H1 (cell line): Measurements from ENCODE around the gene DOCK1. TPM values are rescaled to one million over a fixed set of nuclear protein-coding genes. Genes with fewer than 3 reads are reported as not detected.

ENCODE experiments used
- CTCF ChIA-PET: fragments of 300-600 bp; sonication (Branson Sonifier 250); formaldehyde crosslinking; loops from one replicate; lab custom pipeline; 2021; ENCODE audit not compliant: partially characterized antibody; lab: Charles Lee
- POLR2A ChIA-PET: fragments of 300-600 bp; sonication (Branson Sonifier 250); formaldehyde crosslinking; loops from one replicate; lab custom pipeline; 2021; ENCODE audit warnings: inconsistent platforms; ENCODE audit not compliant: partially characterized antibody; lab: Charles Lee
- DNase-seq, 2 experiments: peaks; one replicate each; pipeline versions ENCODE4 v3.0.0 to v3.0.0-alpha.2; 2010 to 2022; ENCODE audit warnings: low spot score in 2 of 2, low read depth in 1 of 2, mixed read lengths in 1 of 2
- FAIRE-seq: peaks from 2 replicates; lab custom pipeline; 2011; peaks lifted over from hg19 to GRCh38; lab: Jason Lieb, UNC
- H2AFZ ChIP-seq: 2 replicates; pipeline ENCODE4 v1.8.1; 2012; ENCODE audit warnings: low read length, inconsistent platforms
- H2AK5ac ChIP-seq: 2 replicates; pipeline ENCODE4 v1.6.1; 2013; ENCODE audit warnings: low read depth, low read length
- H2BK120ac ChIP-seq: replicated peaks from 2 replicates; pipeline ENCODE3; 2013; ENCODE audit warnings: low read depth, low read length, inconsistent platforms
- H2BK12ac ChIP-seq: 2 replicates; pipeline ENCODE4 v1.6.1; 2013; ENCODE audit warnings: low read depth, low read length
- H2BK15ac ChIP-seq: 2 replicates; pipeline ENCODE4 v1.6.1; 2013; ENCODE audit warnings: low read length
- H2BK20ac ChIP-seq: 2 replicates; pipeline ENCODE4 v1.6.1; 2013; ENCODE audit warnings: low read length
- H2BK5ac ChIP-seq: 2 replicates; pipeline ENCODE4 v1.6.1; 2013; ENCODE audit warnings: low read depth, low read length
- H3K14ac ChIP-seq: 2 replicates; pipeline ENCODE4 v1.6.1; 2013; ENCODE audit warnings: inconsistent platforms; ENCODE audit not compliant: insufficient read length
- H3K18ac ChIP-seq: 2 replicates; pipeline ENCODE4 v1.6.1; 2013; ENCODE audit warnings: low read length; ENCODE audit errors: extremely low read depth
- H3K23ac ChIP-seq: 2 replicates; pipeline ENCODE4 v1.6.1; 2013; ENCODE audit warnings: inconsistent platforms; ENCODE audit not compliant: insufficient read length
- H3K23me2 ChIP-seq: 2 replicates; pipeline ENCODE4 v1.6.1; 2013; ENCODE audit warnings: low read depth, low read length
- H3K27ac ChIP-seq: 2 replicates; pipeline ENCODE4 v1.6.1; 2011; ENCODE audit warnings: low read depth, low read length, inconsistent platforms
- H3K27me3 ChIP-seq, 4 experiments: replicated peaks in 1 of 4; 1 replicate in 1 of 4; 2 replicates in 3 of 4; pipeline versions ENCODE4 v1.6.1 to v1.8.1; 2011 to 2013; ENCODE audit warnings: low read length in 3 of 4, mild to moderate bottlenecking in 3 of 4, inconsistent platforms in 2 of 4, mixed read lengths in 2 of 4, moderate library complexity in 1 of 4; ENCODE audit not compliant: control insufficient read depth in 3 of 4, insufficient read depth in 3 of 4; ENCODE audit errors: extremely low read depth in 1 of 4
- H3K36me3 ChIP-seq, 4 experiments: 2 replicates each; pipeline versions ENCODE4 v1.6.1 to v1.8.1; 2011 to 2013; ENCODE audit warnings: mild to moderate bottlenecking in 4 of 4, low read length in 3 of 4, moderate library complexity in 2 of 4, control low read depth in 1 of 4, inconsistent platforms in 1 of 4; ENCODE audit not compliant: insufficient read depth in 4 of 4, control insufficient read depth in 2 of 4
- H3K4ac ChIP-seq: replicated peaks from 2 replicates; pipeline ENCODE3; 2013; ENCODE audit warnings: low read length, low read depth, mixed read lengths, inconsistent platforms; ENCODE audit not compliant: insufficient read length
- H3K4me1 ChIP-seq, 4 experiments: replicated peaks in 1 of 4; 1 replicate in 1 of 4; 2 replicates in 3 of 4; pipeline versions ENCODE4 v1.6.1 to v1.8.1; 2011 to 2013; ENCODE audit warnings: low read length in 3 of 4, inconsistent platforms in 2 of 4, mixed read lengths in 1 of 4; ENCODE audit not compliant: insufficient read depth in 4 of 4, control insufficient read depth in 3 of 4
- H3K4me2 ChIP-seq, 2 experiments: 2 replicates each; pipeline versions ENCODE4 v1.6.1 to v1.8.1; 2011 to 2013; ENCODE audit warnings: low read depth in 2 of 2, low read length in 2 of 2, control low read depth in 1 of 2, inconsistent platforms in 1 of 2, mild to moderate bottlenecking in 1 of 2; ENCODE audit not compliant: insufficient read depth in 1 of 2
- H3K4me3 ChIP-seq, 4 experiments: fragments of 200-600, 300-600 bp in 1 of 4; sonication (generic), shearing (Covaris generic), sonication (Bioruptor Twin) in 1 of 4; 2 replicates each; pipeline versions ENCODE4 v1.5.1 to v1.8.1; 2011 to 2016; ENCODE audit warnings: low read length in 4 of 4, low read depth in 3 of 4, control low read depth in 2 of 4, inconsistent platforms in 2 of 4, mild to moderate bottlenecking in 2 of 4, mixed read lengths in 1 of 4, moderate library complexity in 1 of 4; ENCODE audit not compliant: insufficient read depth in 2 of 4; ENCODE audit errors: extremely low read depth in 1 of 4
- H3K56ac ChIP-seq: replicated peaks from 2 replicates; pipeline ENCODE3; 2013; ENCODE audit warnings: low read depth, mild to moderate bottlenecking, mixed read lengths, low read length, inconsistent platforms; ENCODE audit not compliant: insufficient read length
- H3K79me1 ChIP-seq: 2 replicates; pipeline ENCODE4 v1.6.1; 2013; ENCODE audit warnings: low read depth, low read length, control low read depth
- H3K79me2 ChIP-seq, 2 experiments: 2 replicates each; pipeline versions ENCODE4 v1.6.1 to v1.8.1; 2012 to 2013; ENCODE audit warnings: low read length in 2 of 2, mild to moderate bottlenecking in 2 of 2, inconsistent platforms in 1 of 2; ENCODE audit not compliant: insufficient read depth in 2 of 2, control insufficient read depth in 1 of 2
- H3K9ac ChIP-seq, 4 experiments: replicated peaks in 1 of 4; 1 replicate in 1 of 4; 2 replicates in 3 of 4; pipeline versions ENCODE4 v1.6.1 to v1.8.1; 2011 to 2013; ENCODE audit warnings: low read depth in 3 of 4, low read length in 3 of 4, control low read depth in 2 of 4, mild to moderate bottlenecking in 2 of 4, moderate library complexity in 2 of 4, inconsistent platforms in 1 of 4; ENCODE audit errors: extremely low read depth in 1 of 4
- H3K9me3 ChIP-seq, 2 experiments: 2 replicates each; pipeline versions ENCODE4 v1.6.1 to v1.8.1; 2012 to 2013; ENCODE audit warnings: mild to moderate bottlenecking in 2 of 2, moderate library complexity in 2 of 2, control low read depth in 1 of 2, inconsistent platforms in 1 of 2, low read depth in 1 of 2, low read length in 1 of 2, mixed read lengths in 1 of 2; ENCODE audit not compliant: insufficient read depth in 2 of 2
- H4K20me1 ChIP-seq, 2 experiments: replicated peaks in 1 of 2; 2 replicates each; pipeline versions ENCODE3 to v1.8.1; 2011 to 2013; ENCODE audit warnings: inconsistent platforms in 2 of 2, low read length in 2 of 2, mild to moderate bottlenecking in 1 of 2; ENCODE audit not compliant: insufficient read depth in 2 of 2, control insufficient read depth in 1 of 2
- H4K5ac ChIP-seq: 2 replicates; pipeline ENCODE4 v1.6.1; 2013; ENCODE audit warnings: low read length, low read depth, mixed read lengths, inconsistent platforms; ENCODE audit not compliant: insufficient read length
- H4K8ac ChIP-seq: 2 replicates; pipeline ENCODE4 v1.8.0; 2013; ENCODE audit warnings: mild to moderate bottlenecking, moderate library complexity, low read length, inconsistent platforms; ENCODE audit not compliant: insufficient read depth; ENCODE audit errors: extremely low read depth
- H4K91ac ChIP-seq: replicated peaks from 2 replicates; pipeline ENCODE3; 2013; ENCODE audit warnings: low read length, mixed read lengths, inconsistent platforms; ENCODE audit not compliant: insufficient read length
- HDAC2 ChIP-seq, 2 experiments: fragments of 300-600 bp in 1 of 2; sonication (generic) in 1 of 2; IDR thresholded peaks; 2 replicates each; pipeline ENCODE4 v1.6.1; 2011 to 2012; ENCODE audit warnings: low read depth in 2 of 2, low read length in 2 of 2, mild to moderate bottlenecking in 2 of 2, moderate library complexity in 2 of 2, borderline replicate concordance in 1 of 2, inconsistent platforms in 1 of 2
- JUND ChIP-seq: IDR thresholded peaks from 2 replicates; pipeline ENCODE4 v1.6.1; 2011; ENCODE audit warnings: mild to moderate bottlenecking, improper control_type of control experiment, low read length
- SIN3A ChIP-seq, 2 experiments: IDR thresholded peaks in 1 of 2; conservative IDR thresholded peaks in 1 of 2; 2 replicates each; pipeline ENCODE4 v1.6.1; 2011 to 2012; ENCODE audit warnings: low read length in 2 of 2, improper control_type of control experiment in 1 of 2, low read depth in 1 of 2, mild to moderate bottlenecking in 1 of 2
- TBP ChIP-seq: IDR thresholded peaks from 2 replicates; pipeline ENCODE4 v1.6.1; 2011; ENCODE audit warnings: low read depth, low read length, improper control_type of control experiment
- ZNF274 ChIP-seq: IDR thresholded peaks from 2 replicates; pipeline ENCODE4 v1.7.0; 2012; ENCODE audit warnings: low read length, borderline replicate concordance; ENCODE audit errors: extremely low read depth
- WGBS, 2 experiments: shearing (Covaris generic) in 1 of 2; methylation state at CpG; one replicate each; pipeline versions ENCODE4 v1.1.6 to v1.1.7; 2013 to 2015; ENCODE audit warnings: low lambda C conversion rate in 2 of 2, mixed read lengths in 2 of 2, inconsistent platforms in 1 of 2, low coverage in 1 of 2, missing lambda C conversion rate in 1 of 2; ENCODE audit not compliant: insufficient replicate concordance in 2 of 2, insufficient coverage in 1 of 2, insufficient read length in 1 of 2; ENCODE audit errors: extremely low coverage in 1 of 2, missing lambda C conversion rate in 1 of 2; 5-methylcytosine and 5-hydroxymethylcytosine counted together
- polyA plus RNA-seq, 7 experiments: library from polyadenylated mRNA; depleted of rRNA in 3 of 7; stranded (reverse) in 5 of 7; unstranded in 2 of 7; fragments of >200 nt in 5 of 7; fragments of 200-250 nt in 2 of 7; gene quantifications; 1 replicate in 5 of 7; 2 replicates in 1 of 7; 4 replicates in 1 of 7; pipeline versions ENCODE4 v1.2.1 to v1.2.3, GENCODE V29; 2011 to 2013; ENCODE audit warnings: missing spikeins in 2 of 7, mixed read lengths in 2 of 7
- total RNA-seq: library from RNA; stranded (reverse); fragmentation: NEBNext Ultra II Directional; extraction: Animal tissue kit (Norgen Biotek cat#: 25700); gene quantifications from 2 replicates; pipeline ENCODE4 v1.2.1, GENCODE V29; 2021

DOCK1 gene
- total and polyA plus RNA-seq, 2 of the 8 experiments (the other 6 are each of a cell fraction or from before 2014, with no cell fraction given) = 11.6 to 53.0 TPM

GRCh38 chr10:126910798-126911197 lies 5.6 kb downstream of the DOCK1 start:
- H2AK5ac ChIP-seq = no peak overlapping the region
- H3K23me2 ChIP-seq = peaks cover 5% of the 10 kb centered on the region; the same call in 1 of the 2 replicates
- no peak overlapping the region for H3K4ac ChIP-seq
- POLR2A ChIA-PET = no interaction called here
- no peak overlapping the region for H3K4me3 ChIP-seq
- FAIRE-seq (no peak), DNase-seq (no peak)
- peaks cover 0 to 25% (median 8%) of the 10 kb centered on the region in 4 experiments; a peak in 5 of 7 replicates for H3K4me1 ChIP-seq
- H2BK15ac ChIP-seq = no peak overlapping the region
- H3K27me3 ChIP-seq = no peaks in the 10 kb centered on the region
- H2BK20ac ChIP-seq = no peak overlapping the region
- no peak overlapping the region for H3K27ac ChIP-seq
- H2BK5ac ChIP-seq = no peak overlapping the region
- no peak overlapping the region for H2BK120ac ChIP-seq
- no peak overlapping the region for H3K18ac ChIP-seq
- H3K79me1 ChIP-seq = peaks cover 37% of the 10 kb centered on the region
- no peak overlapping the region for H2AFZ ChIP-seq
- H4K91ac ChIP-seq = no peak overlapping the region
- no peak overlapping the region for H3K56ac ChIP-seq
- H4K20me1 ChIP-seq = peaks cover 21 to 36% of the 10 kb centered on the region in 2 experiments
- H4K5ac ChIP-seq = no peak overlapping the region
- no peaks in the 10 kb centered on the region for H3K9me3 ChIP-seq
- H3K14ac ChIP-seq = no peak overlapping the region
- no peak overlapping the region for H3K4me2 ChIP-seq
- H3K79me2 ChIP-seq = peaks cover 22 to 93% of the 10 kb centered on the region in 2 experiments
- no peak overlapping the region for H2BK12ac ChIP-seq
- H3K23ac ChIP-seq = no peak overlapping the region
- CTCF ChIA-PET = interaction anchor here (1.4 kb wide), 1 partner anchor 58 kb away, joined by 6 read pairs; no protein-coding TSS in a partner anchor
- no peaks in the 10 kb centered on the region for H3K36me3 ChIP-seq
- WGBS, 2 experiments = 86% methylated on average over 6 of the region's 6 CpGs; no CpG with 5 or more reads in 1 of the 2 experiments
- H3K9ac ChIP-seq = no peak overlapping the region
- H4K8ac ChIP-seq = no peak overlapping the region
- no peak for TF ChIP-seq TBP
- no peak for TF ChIP-seq SIN3A (conservative IDR thresholded peaks at IDR 0.05 in 1 of 2, IDR thresholded peaks at IDR 0.05 in 1 of 2; ENCODE audit: low read depth in 1 of 2, low read length in 2 of 2)
- TF ChIP-seq ZNF274 = no peak
- TF ChIP-seq HDAC2 (IDR thresholded peaks at IDR 0.05; ENCODE audit: borderline replicate concordance in 1 of 2, low read depth in 2 of 2, low read length in 2 of 2) = no peak
- TF ChIP-seq JUND = no peak
